HG02840 (cell line): ENCODE measurements around the gene F12.

Source experiments
- ATAC-seq: cut with Tn5 transposase; IDR thresholded peaks from one replicate; pipeline ENCODE4 v1.9.1; 2021; ENCODE audit warnings: mild to moderate bottlenecking, moderate library complexity, moderate number of reproducible peaks; ENCODE audit not compliant: unreplicated experiment, low FRiP score

The F12 gene

GRCh38 chr5:177409043-177409801, at the start of gene F12:
Gene F12 (minus strand): TSS chr5:177409564. CDS start chr5:177409527, 37 bp downstream.
- no peak for ATAC-seq

- no peak for ATAC-seq
These were observed 49.6 kb upstream of the F12 start for GRCh38 chr5:177458912-177459350.

- no peak for ATAC-seq
These were observed 48.7 kb upstream of the F12 start for GRCh38 chr5:177457852-177458681.

DNA sequence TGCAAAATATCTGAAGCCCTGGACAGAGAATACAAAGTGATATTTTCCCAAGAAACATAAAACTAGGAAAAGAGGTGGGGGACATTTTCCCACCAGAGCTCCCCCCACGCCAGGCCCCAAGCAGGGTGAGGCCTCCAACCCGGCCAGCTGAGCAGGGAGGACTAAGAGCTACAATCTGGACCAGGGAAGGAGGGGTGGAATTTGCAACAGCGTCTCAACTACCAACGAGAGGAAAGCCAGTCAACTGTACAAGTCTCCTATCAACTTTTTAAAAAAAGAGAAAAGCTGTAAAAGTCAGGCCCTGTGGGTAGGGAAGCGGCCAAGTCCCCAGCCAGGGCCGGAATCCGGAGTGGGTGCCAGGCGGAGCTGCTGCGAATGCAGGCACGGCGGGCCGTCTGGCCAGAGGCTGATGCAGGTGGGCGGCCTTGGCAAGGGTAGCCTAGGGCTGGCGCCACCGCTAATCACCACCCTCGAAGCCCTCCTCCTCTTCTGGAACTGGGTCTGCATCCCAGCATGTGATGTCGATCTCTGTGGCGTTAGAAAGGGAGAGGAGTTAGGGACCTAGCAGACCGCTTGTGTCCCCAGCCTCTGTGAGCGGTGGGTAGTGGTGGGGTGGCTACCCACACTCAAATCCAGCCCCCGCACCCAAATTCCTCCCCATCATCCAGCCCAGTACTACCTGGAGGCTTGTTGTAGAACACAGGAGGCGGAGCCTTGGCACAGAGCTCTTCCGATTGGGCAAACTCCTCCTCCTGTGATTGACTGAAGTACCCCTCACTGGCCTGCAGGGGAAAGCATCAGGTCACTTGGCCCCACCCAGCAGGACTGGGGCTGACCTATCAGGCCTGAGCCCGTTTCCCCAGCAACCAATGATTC, 47.9 kb upstream of the F12 start:
- no peak for ATAC-seq

GRCh38 chr5:177456591-177456964, 47.2 kb upstream of the F12 start:
- ATAC-seq: no peak

- ATAC-seq: peak; percentile 18
These were observed 46.6 kb upstream of the F12 start for GRCh38 chr5:177455661-177456590.

DNA sequence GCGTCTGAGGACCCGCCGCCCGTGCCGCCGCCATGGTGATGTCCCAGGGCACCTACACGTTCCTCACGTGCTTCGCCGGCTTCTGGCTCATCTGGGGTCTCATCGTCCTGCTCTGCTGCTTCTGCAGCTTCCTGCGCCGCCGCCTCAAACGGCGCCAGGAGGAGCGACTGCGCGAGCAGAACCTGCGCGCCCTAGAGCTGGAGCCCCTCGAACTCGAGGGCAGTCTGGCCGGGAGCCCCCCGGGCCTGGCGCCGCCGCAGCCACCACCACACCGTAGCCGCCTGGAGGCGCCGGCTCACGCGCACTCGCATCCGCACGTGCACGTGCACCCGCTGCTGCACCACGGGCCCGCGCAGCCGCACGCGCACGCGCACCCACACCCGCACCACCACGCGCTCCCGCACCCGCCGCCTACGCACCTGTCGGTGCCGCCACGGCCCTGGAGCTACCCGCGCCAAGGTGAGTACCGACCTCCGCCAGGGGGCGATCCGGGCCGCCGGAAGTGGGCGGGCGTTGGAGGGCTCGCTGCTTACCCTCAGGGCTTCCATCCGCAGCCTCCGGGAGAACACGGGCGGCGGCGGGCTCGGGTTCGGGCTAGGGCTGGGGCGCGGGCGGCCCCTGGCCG, 45.8 kb upstream of the F12 start:
- peak; percentile 48 for ATAC-seq

DNA sequence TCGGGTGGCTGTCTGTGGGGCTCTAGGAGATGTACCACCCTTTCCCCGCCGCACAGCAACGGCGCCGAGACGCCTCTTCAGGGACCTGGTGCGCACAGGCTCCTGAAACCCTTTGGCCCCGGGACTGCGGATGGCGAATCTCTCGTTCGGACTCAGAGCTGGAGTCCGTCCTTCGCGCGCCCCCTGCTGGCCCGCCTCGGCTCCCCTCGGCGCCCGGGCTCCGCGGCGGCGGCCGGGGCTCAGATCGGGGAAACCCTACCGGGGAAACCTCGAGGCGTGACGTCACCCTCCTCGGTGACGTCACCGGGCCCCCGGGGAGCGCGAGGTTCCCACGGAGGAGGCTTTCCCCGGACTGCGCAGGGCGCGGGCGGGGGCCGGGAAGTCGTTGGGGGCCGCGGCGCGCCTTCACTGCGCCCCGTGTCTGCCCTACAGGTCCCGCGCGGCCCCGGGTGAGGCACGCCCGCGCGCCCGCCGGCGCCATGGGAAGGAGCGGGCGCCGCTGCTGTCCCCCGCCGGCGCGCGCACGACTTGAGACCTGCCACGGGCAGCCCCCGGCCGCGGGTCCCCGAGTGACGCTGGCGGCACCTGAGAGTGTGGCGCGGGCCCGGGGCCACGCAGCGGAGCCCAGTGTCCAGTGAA, 45.2 kb upstream of the F12 start:
- peak; percentile 48 for ATAC-seq

- ATAC-seq: peak; percentile 1
These were observed 44.6 kb upstream of the F12 start for GRCh38 chr5:177453852-177454396.

GRCh38 chr5:177452688-177453638, 43.6 kb upstream of the F12 start:
- no peak for ATAC-seq

DNA sequence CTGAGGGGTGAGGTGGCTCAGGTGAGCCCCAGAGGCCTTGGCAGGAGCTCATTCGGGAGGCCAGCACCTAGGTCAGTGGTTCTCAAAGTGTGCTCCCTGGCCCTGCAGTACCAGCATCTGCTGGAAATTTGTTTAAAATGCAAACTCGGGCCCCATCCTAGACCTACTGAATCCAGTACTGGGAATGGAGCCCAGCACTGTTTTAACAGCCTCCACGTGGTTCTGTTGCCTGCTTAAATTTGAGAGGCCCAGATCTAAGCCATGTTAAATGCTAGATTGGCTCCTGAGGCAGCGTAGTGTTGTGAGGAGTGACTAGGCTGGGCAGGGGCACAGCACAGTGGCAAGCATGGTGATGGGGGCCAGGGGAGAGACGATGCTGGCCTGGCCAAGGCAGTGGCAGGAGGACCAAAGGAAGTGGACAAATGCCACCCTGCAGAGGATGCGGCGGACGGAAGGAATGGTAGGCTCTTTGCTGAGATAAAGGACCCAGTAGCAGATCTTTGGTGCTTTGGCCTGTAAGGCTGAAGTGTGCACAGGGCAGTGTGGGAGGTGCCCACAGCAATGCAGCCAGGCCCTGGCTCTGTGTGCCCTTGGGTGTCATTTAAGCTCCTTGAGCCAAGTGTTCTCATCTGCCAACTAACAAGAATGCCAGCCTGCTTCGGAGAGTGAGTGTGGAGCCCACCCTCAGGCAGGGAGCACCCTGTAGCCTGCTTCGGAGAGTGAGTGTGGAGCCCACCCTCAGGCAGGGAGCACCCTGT, 41.5 kb upstream of the F12 start:
- no peak for ATAC-seq

GRCh38 chr5:177449140-177450061, 40.0 kb upstream of the F12 start:
- ATAC-seq: no peak

DNA sequence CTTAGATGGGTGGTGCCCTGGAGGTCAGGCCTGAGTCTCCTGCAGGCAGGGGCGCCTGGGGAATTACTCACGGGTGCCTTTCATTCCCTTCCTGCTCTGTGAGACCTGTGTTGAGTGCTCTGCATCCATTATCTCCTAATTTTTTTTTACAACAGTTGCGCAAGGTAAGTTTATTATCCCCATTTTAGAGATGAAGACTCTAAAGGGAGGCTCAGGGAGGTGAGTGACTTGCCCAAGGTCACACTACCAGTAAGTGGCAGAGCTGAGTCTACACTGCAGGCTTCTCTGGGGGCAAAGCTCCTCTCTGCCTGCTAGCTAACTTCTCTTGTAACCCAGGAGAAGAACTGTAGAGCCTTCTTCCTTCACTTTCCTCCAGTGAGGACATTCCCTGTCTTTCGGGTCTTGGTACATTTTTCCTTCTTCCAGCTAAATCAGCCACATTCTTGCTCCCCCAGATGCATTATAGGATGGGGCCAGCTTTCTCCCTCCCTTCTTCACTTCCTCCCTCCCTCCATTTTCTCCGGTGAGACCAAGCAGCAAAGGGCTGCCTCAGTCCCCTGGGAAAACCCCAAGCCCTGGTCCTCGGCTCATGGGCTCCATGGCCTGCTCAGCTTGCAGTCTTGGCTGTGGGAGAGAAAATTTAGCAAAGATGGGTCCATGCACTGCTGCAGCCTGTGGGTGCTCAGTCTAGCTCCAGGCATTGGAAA, 39.0 kb upstream of the F12 start:
- no peak for ATAC-seq

- no peak for ATAC-seq
These were observed 38.4 kb upstream of the F12 start for GRCh38 chr5:177447611-177448243.
